Activated CD4-positive, alpha-beta T cell treated with anti-CD3 and anti-CD28 coated beads, Interleukin-2, amount 50 U/mL, for 16 hours (primary cell): ENCODE measurements around the gene PML.

Source experiments
- DNase-seq: peaks from one replicate; pipeline ENCODE4 v3.0.0-alpha.2; 2020

PML gene

DNA sequence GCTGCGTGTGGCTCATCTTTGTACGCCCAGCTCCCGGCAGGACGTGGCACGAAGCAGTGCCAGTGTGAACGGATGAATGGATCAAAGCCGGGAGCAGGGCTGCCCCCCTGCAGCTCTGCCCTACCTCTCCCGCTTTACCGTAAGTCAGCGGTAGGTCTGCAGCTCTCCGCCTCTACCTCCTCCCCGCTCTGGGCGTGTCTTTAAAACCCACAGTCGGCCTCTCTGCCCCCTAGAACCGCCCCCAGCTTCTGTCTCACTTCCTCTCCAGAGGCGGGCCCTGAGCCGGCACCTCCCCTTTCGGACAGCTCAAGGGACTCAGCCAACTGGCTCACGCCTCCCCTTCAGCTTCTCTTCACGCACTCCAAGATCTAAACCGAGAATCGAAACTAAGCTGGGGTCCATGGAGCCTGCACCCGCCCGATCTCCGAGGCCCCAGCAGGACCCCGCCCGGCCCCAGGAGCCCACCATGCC, at the start of gene PML:
Gene PML, plus strand, starts transcription at position 304 of the 471 bp plus-strand sequence. Its CDS starts 97 bp downstream, at position 401.
- peak; percentile 99 for DNase-seq

DNA sequence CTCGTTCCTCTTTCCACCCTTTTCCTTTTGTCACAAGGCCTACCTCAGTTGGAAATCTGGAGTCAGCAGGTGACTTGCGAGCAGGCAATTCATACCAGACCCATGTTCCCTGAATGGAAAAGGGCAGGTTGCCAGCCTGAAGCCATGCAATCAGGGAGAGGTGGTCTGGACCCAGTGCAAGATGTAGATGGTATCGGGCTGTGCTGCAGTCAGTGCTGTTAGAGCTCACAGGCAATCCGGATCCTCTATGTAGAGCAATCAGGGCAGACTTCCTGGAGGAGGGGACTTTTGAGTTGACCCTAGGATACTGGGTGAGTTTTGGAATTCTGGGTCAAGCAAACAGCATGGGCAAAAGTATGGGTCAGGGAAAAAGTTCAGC, 49.4 kb upstream of the PML start:
- no peak for DNase-seq

DNA sequence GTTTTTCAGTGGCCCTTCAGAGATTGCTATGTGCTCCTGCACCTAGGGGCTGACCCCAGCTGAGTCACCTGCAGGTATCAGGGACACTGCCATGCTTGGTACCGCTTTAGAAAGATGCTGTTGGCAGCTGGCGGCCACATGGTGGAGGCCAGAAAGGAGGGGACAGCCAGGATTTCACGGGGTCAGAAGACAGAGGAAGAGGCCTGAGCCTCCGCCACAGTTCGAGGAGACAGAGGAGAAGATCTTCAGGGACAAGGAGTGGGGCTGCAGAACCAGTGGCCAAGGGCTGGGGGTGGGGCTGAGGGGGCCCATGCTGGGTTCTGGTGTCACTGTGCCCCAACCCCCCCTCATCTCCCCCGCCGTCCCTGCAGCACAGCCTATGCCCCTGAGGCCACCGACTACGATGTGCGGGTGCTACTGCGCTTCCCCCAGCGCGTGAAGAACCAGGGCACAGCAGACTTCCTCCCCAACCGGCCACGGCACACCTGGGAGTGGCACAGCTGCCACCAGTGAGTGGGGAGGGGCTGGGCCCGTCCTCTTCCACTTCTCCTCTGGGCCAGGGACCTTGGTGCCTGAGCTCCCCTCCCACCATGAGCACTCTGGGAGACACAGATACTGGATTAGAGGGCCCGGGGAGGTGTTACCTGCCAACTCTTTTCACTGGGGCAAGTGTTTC, 48.3 kb upstream of the PML start:
- no peak for DNase-seq

- DNase-seq: no peak
Measured at GRCh38 chr15:73946795-73947370, 47.6 kb upstream of the PML start.

GRCh38 chr15:73947651-73948050, 46.9 kb upstream of the PML start:
- DNase-seq: no peak

DNA sequence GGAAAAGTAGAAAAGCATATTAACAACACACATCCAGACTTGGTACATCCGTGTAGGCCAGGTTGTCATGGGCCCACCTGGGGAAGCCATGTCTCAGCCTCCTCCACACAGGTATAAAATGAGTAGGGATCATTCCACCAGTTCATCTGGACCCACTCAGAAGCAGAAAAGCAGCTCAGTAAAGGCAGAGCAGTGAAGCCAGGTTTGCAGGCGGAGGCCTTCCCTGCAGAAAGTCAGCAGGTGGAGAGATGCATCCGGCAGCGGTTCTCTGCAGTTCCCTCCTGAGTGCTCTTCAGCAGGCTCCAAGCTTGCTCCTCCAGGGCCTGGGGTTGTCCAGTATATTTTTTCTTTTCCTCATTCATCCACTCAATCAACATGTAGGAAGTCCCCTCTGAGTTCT, 46.1 kb upstream of the PML start:
- DNase-seq: no peak

GRCh38 chr15:73948982-73949381, 45.5 kb upstream of the PML start:
- no peak for DNase-seq

GRCh38 chr15:73949496-73949895, 45.0 kb upstream of the PML start:
- no peak for DNase-seq

- DNase-seq: no peak
Measured at GRCh38 chr15:73950479-73950830, 44.1 kb upstream of the PML start.

GRCh38 chr15:73950831-73951561, 43.5 kb upstream of the PML start:
- DNase-seq: peak; percentile 64

GRCh38 chr15:73951601-73952000, 42.9 kb upstream of the PML start:
- DNase-seq: no peak

- DNase-seq: no peak
Measured at GRCh38 chr15:73952171-73952912, 42.2 kb upstream of the PML start.

DNA sequence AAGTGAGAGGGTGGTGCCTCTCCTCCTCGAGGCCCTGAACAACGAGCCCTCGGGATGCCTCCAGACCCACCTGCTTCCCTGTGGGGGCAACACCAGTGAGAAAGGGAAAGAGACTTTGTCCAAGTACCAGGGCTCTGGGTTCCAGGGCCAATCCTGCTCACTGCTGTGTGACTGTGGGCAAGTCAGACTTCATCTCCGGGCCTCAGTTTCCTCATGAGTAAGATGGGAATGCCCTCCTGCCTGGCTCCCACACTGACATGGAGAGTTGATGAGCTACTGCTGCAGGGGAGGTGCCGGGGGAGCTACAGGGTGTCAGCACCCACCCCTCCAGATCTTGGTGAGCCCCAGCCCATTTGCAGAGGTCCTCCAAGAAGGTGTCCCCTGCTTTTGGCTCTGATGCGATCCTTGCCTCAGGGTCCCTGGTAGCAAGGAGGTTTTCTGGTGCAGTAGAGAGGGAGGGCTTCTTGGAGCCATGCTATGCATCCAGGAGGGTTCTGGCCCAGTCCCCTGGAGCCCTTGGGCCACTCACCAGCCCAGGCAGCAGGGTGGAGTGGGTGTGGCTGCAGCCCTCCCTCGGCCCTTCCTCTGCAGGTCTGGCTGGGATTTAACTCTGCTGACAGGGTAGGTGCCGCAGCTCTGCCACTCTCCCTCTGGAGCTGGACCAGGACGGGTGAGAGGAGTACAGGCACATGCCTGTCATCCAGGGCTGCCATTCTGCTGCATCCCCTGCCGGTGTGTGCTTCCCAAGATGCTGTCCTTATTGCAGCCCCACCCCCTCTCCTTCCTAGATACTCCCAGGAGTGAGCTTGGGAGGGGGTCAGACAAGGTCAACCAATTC, 41.4 kb upstream of the PML start:
- no peak for DNase-seq

GRCh38 chr15:73954188-73955145, 40.0 kb upstream of the PML start:
- no peak for DNase-seq

GRCh38 chr15:73955326-73955725, 39.2 kb upstream of the PML start:
- no peak for DNase-seq

GRCh38 chr15:73955861-73956742, 38.4 kb upstream of the PML start:
- DNase-seq: no peak

DNA sequence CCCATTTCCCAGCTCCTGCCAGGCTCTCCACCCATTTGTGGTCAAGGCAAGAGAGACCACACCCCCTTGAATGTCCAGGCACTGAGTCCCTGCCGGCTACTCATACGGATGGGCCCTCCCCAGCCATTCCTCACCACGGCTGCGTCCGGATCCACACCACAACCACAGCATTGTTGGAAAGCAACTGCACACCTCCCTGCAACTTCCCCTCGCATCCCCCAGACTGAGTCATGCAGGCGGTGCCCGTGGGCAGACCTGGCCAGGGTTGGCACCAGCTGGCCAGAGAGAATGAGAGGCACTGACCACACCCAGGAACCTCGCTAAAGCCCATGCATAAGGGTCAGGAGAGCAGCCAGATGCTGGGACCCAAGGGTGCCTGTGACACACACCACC, 37.8 kb upstream of the PML start:
- no peak for DNase-seq

DNA sequence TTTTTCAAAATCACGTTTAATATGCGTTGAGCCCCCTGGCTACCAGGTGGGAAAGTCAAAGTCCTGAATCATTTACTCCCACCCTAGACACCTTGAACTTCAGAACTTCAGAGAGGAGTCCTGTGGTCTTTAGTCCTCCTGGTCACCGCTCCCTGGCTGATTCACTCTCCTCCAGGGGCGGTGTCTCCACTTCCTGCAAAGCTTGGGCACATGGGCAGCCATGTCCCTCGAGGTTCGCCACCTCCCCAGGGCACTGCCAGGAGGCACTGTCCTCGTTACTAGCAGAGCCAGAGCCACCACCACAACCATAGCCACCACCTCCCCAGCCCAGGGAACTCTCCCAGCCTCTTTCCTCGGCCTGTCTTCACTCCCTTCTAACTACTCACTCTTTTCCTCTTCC, 37.2 kb upstream of the PML start:
- no peak for DNase-seq

GRCh38 chr15:73957785-73958184, 36.7 kb upstream of the PML start:
- DNase-seq: no peak

DNA sequence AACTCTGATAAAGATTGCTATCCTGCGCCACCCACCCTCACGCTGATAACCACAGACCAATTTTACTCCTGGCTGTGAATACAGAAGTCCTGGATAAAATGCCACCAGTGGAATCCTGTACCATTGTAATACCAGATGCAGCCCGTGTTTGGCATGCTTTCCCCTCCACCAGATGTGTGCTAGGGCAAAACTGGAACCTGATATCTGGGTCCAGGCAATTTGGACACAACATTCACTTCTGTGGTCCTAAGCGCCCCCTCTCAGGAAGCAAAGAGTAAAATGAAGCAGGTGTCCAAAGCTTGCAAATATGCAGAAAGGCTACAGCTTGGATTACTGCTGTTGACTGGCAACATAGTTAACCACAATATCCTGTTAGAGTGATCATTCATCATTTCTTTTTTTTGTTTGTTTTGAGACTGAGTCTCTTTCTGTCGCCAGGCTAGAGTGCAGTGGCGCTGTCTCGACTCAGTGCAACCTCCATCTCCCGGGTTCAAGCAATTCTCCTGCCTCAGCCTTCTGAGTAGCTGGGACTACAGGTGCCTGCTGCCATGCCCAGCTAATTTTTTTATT, 35.4 kb upstream of the PML start:
- DNase-seq: peak; percentile 60
